H1 (cell line): Measurements from ENCODE around the gene PPARA. TPM values are rescaled to one million over a fixed set of nuclear protein-coding genes. Genes with fewer than 3 reads are reported as not detected.

Experiments
- CTCF ChIA-PET: fragments of 300-600 bp; sonication (Branson Sonifier 250); formaldehyde crosslinking; loops from one replicate; lab custom pipeline; 2021; ENCODE audit not compliant: partially characterized antibody; lab: Charles Lee
- POLR2A ChIA-PET: fragments of 300-600 bp; sonication (Branson Sonifier 250); formaldehyde crosslinking; loops from one replicate; lab custom pipeline; 2021; ENCODE audit warnings: inconsistent platforms; ENCODE audit not compliant: partially characterized antibody; lab: Charles Lee
- DNase-seq, 2 experiments: peaks; one replicate each; pipeline versions ENCODE4 v3.0.0 to v3.0.0-alpha.2; 2010 to 2022; ENCODE audit warnings: low spot score in 2 of 2, low read depth in 1 of 2, mixed read lengths in 1 of 2
- FAIRE-seq: peaks from 2 replicates; lab custom pipeline; 2011; peaks lifted over from hg19 to GRCh38; lab: Jason Lieb, UNC
- H2AFZ ChIP-seq: 2 replicates; pipeline ENCODE4 v1.8.1; 2012; ENCODE audit warnings: low read length, inconsistent platforms
- H2AK5ac ChIP-seq: 2 replicates; pipeline ENCODE4 v1.6.1; 2013; ENCODE audit warnings: low read depth, low read length
- H2BK120ac ChIP-seq: replicated peaks from 2 replicates; pipeline ENCODE3; 2013; ENCODE audit warnings: low read depth, low read length, inconsistent platforms
- H2BK12ac ChIP-seq: 2 replicates; pipeline ENCODE4 v1.6.1; 2013; ENCODE audit warnings: low read depth, low read length
- H2BK15ac ChIP-seq: 2 replicates; pipeline ENCODE4 v1.6.1; 2013; ENCODE audit warnings: low read length
- H2BK20ac ChIP-seq: 2 replicates; pipeline ENCODE4 v1.6.1; 2013; ENCODE audit warnings: low read length
- H2BK5ac ChIP-seq: 2 replicates; pipeline ENCODE4 v1.6.1; 2013; ENCODE audit warnings: low read depth, low read length
- H3K14ac ChIP-seq: 2 replicates; pipeline ENCODE4 v1.6.1; 2013; ENCODE audit warnings: inconsistent platforms; ENCODE audit not compliant: insufficient read length
- H3K18ac ChIP-seq: 2 replicates; pipeline ENCODE4 v1.6.1; 2013; ENCODE audit warnings: low read length; ENCODE audit errors: extremely low read depth
- H3K23ac ChIP-seq: 2 replicates; pipeline ENCODE4 v1.6.1; 2013; ENCODE audit warnings: inconsistent platforms; ENCODE audit not compliant: insufficient read length
- H3K23me2 ChIP-seq: 2 replicates; pipeline ENCODE4 v1.6.1; 2013; ENCODE audit warnings: low read depth, low read length
- H3K27ac ChIP-seq: 2 replicates; pipeline ENCODE4 v1.6.1; 2011; ENCODE audit warnings: low read depth, low read length, inconsistent platforms
- H3K27me3 ChIP-seq, 4 experiments: replicated peaks in 1 of 4; 1 replicate in 1 of 4; 2 replicates in 3 of 4; pipeline versions ENCODE4 v1.6.1 to v1.8.1; 2011 to 2013; ENCODE audit warnings: low read length in 3 of 4, mild to moderate bottlenecking in 3 of 4, inconsistent platforms in 2 of 4, mixed read lengths in 2 of 4, moderate library complexity in 1 of 4; ENCODE audit not compliant: control insufficient read depth in 3 of 4, insufficient read depth in 3 of 4; ENCODE audit errors: extremely low read depth in 1 of 4
- H3K36me3 ChIP-seq, 4 experiments: 2 replicates each; pipeline versions ENCODE4 v1.6.1 to v1.8.1; 2011 to 2013; ENCODE audit warnings: mild to moderate bottlenecking in 4 of 4, low read length in 3 of 4, moderate library complexity in 2 of 4, control low read depth in 1 of 4, inconsistent platforms in 1 of 4; ENCODE audit not compliant: insufficient read depth in 4 of 4, control insufficient read depth in 2 of 4
- H3K4ac ChIP-seq: replicated peaks from 2 replicates; pipeline ENCODE3; 2013; ENCODE audit warnings: low read length, low read depth, mixed read lengths, inconsistent platforms; ENCODE audit not compliant: insufficient read length
- H3K4me1 ChIP-seq, 4 experiments: replicated peaks in 1 of 4; 1 replicate in 1 of 4; 2 replicates in 3 of 4; pipeline versions ENCODE4 v1.6.1 to v1.8.1; 2011 to 2013; ENCODE audit warnings: low read length in 3 of 4, inconsistent platforms in 2 of 4, mixed read lengths in 1 of 4; ENCODE audit not compliant: insufficient read depth in 4 of 4, control insufficient read depth in 3 of 4
- H3K4me2 ChIP-seq, 2 experiments: 2 replicates each; pipeline versions ENCODE4 v1.6.1 to v1.8.1; 2011 to 2013; ENCODE audit warnings: low read depth in 2 of 2, low read length in 2 of 2, control low read depth in 1 of 2, inconsistent platforms in 1 of 2, mild to moderate bottlenecking in 1 of 2; ENCODE audit not compliant: insufficient read depth in 1 of 2
- H3K4me3 ChIP-seq, 4 experiments: fragments of 200-600, 300-600 bp in 1 of 4; sonication (generic), shearing (Covaris generic), sonication (Bioruptor Twin) in 1 of 4; 2 replicates each; pipeline versions ENCODE4 v1.5.1 to v1.8.1; 2011 to 2016; ENCODE audit warnings: low read length in 4 of 4, low read depth in 3 of 4, control low read depth in 2 of 4, inconsistent platforms in 2 of 4, mild to moderate bottlenecking in 2 of 4, mixed read lengths in 1 of 4, moderate library complexity in 1 of 4; ENCODE audit not compliant: insufficient read depth in 2 of 4; ENCODE audit errors: extremely low read depth in 1 of 4
- H3K56ac ChIP-seq: replicated peaks from 2 replicates; pipeline ENCODE3; 2013; ENCODE audit warnings: low read depth, mild to moderate bottlenecking, mixed read lengths, low read length, inconsistent platforms; ENCODE audit not compliant: insufficient read length
- H3K79me1 ChIP-seq: 2 replicates; pipeline ENCODE4 v1.6.1; 2013; ENCODE audit warnings: low read depth, low read length, control low read depth
- H3K79me2 ChIP-seq, 2 experiments: 2 replicates each; pipeline versions ENCODE4 v1.6.1 to v1.8.1; 2012 to 2013; ENCODE audit warnings: low read length in 2 of 2, mild to moderate bottlenecking in 2 of 2, inconsistent platforms in 1 of 2; ENCODE audit not compliant: insufficient read depth in 2 of 2, control insufficient read depth in 1 of 2
- H3K9ac ChIP-seq, 4 experiments: replicated peaks in 1 of 4; 1 replicate in 1 of 4; 2 replicates in 3 of 4; pipeline versions ENCODE4 v1.6.1 to v1.8.1; 2011 to 2013; ENCODE audit warnings: low read depth in 3 of 4, low read length in 3 of 4, control low read depth in 2 of 4, mild to moderate bottlenecking in 2 of 4, moderate library complexity in 2 of 4, inconsistent platforms in 1 of 4; ENCODE audit errors: extremely low read depth in 1 of 4
- H3K9me3 ChIP-seq, 2 experiments: 2 replicates each; pipeline versions ENCODE4 v1.6.1 to v1.8.1; 2012 to 2013; ENCODE audit warnings: mild to moderate bottlenecking in 2 of 2, moderate library complexity in 2 of 2, control low read depth in 1 of 2, inconsistent platforms in 1 of 2, low read depth in 1 of 2, low read length in 1 of 2, mixed read lengths in 1 of 2; ENCODE audit not compliant: insufficient read depth in 2 of 2
- H4K20me1 ChIP-seq, 2 experiments: replicated peaks in 1 of 2; 2 replicates each; pipeline versions ENCODE3 to v1.8.1; 2011 to 2013; ENCODE audit warnings: inconsistent platforms in 2 of 2, low read length in 2 of 2, mild to moderate bottlenecking in 1 of 2; ENCODE audit not compliant: insufficient read depth in 2 of 2, control insufficient read depth in 1 of 2
- H4K5ac ChIP-seq: 2 replicates; pipeline ENCODE4 v1.6.1; 2013; ENCODE audit warnings: low read length, low read depth, mixed read lengths, inconsistent platforms; ENCODE audit not compliant: insufficient read length
- H4K8ac ChIP-seq: 2 replicates; pipeline ENCODE4 v1.8.0; 2013; ENCODE audit warnings: mild to moderate bottlenecking, moderate library complexity, low read length, inconsistent platforms; ENCODE audit not compliant: insufficient read depth; ENCODE audit errors: extremely low read depth
- H4K91ac ChIP-seq: replicated peaks from 2 replicates; pipeline ENCODE3; 2013; ENCODE audit warnings: low read length, mixed read lengths, inconsistent platforms; ENCODE audit not compliant: insufficient read length
- ASH2L ChIP-seq: fragments of 200-600, 300-600 bp; sonication (generic); IDR thresholded peaks from one replicate; pipeline ENCODE4 v1.7.1; 2017; ENCODE audit warnings: low read length
- ATF2 ChIP-seq: IDR thresholded peaks from 2 replicates; pipeline ENCODE4 v1.6.1; 2012; ENCODE audit warnings: low read length, inconsistent platforms
- CBX8 ChIP-seq: fragments of 300-800, 300-1000 bp; sonication (generic); IDR thresholded peaks from 2 replicates; pipeline ENCODE4 v1.7.1; 2016; ENCODE audit warnings: low read depth, low read length, borderline replicate concordance
- EGR1 ChIP-seq: IDR thresholded peaks from 2 replicates; pipeline ENCODE4 v1.6.1; 2011; ENCODE audit warnings: low read depth, low read length, borderline replicate concordance
- FOSL1 ChIP-seq: IDR thresholded peaks from 2 replicates; pipeline ENCODE4 v1.6.1; 2011; ENCODE audit warnings: mild to moderate bottlenecking, low read depth, low read length, moderate library complexity; ENCODE audit not compliant: insufficient read depth
- PHF8 ChIP-seq: fragments of 200-600 bp; sonication (generic); conservative IDR thresholded peaks from 2 replicates; pipeline ENCODE4 v1.7.1; 2012; ENCODE audit warnings: low read depth, mild to moderate bottlenecking, inconsistent platforms, low read length, moderate library complexity
- POLR2A ChIP-seq, 2 experiments: IDR thresholded peaks; 1 replicate in 1 of 2; 2 replicates in 1 of 2; pipeline ENCODE4 v1.6.1; 2011; ENCODE audit warnings: low read depth in 2 of 2, low read length in 2 of 2, mild to moderate bottlenecking in 2 of 2; ENCODE audit errors: control extremely low read depth in 1 of 2
- RBBP5 ChIP-seq: IDR thresholded peaks from 2 replicates; pipeline ENCODE4 v1.7.1; 2012; ENCODE audit warnings: low read depth, mild to moderate bottlenecking, inconsistent platforms, low read length, moderate library complexity, borderline replicate concordance
- RFX5 ChIP-seq: IDR thresholded peaks from 2 replicates; pipeline ENCODE4 v1.6.1; 2011; ENCODE audit warnings: low read depth, low read length, improper control_type of control experiment, borderline replicate concordance
- RNF2 ChIP-seq: fragments of 200-900, 300-1000 bp; sonication (generic); IDR thresholded peaks from 2 replicates; pipeline ENCODE4 v1.7.1; 2016; ENCODE audit warnings: borderline replicate concordance, low read depth, mild to moderate bottlenecking, antibody characterized with exemption, low read length; ENCODE audit not compliant: poor library complexity, severe bottlenecking; ENCODE audit errors: missing control alignments
- SP4 ChIP-seq: IDR thresholded peaks from 2 replicates; pipeline ENCODE4 v1.6.1; 2012; ENCODE audit warnings: low read length, inconsistent platforms
- TCF12 ChIP-seq: IDR thresholded peaks from 2 replicates; pipeline ENCODE4 v1.6.1; 2011; ENCODE audit warnings: low read depth, mild to moderate bottlenecking, low read length
- WGBS, 2 experiments: shearing (Covaris generic) in 1 of 2; methylation state at CpG; one replicate each; pipeline versions ENCODE4 v1.1.6 to v1.1.7; 2013 to 2015; ENCODE audit warnings: low lambda C conversion rate in 2 of 2, mixed read lengths in 2 of 2, inconsistent platforms in 1 of 2, low coverage in 1 of 2, missing lambda C conversion rate in 1 of 2; ENCODE audit not compliant: insufficient replicate concordance in 2 of 2, insufficient coverage in 1 of 2, insufficient read length in 1 of 2; ENCODE audit errors: extremely low coverage in 1 of 2, missing lambda C conversion rate in 1 of 2; 5-methylcytosine and 5-hydroxymethylcytosine counted together
- polyA plus RNA-seq, 7 experiments: library from polyadenylated mRNA; depleted of rRNA in 3 of 7; stranded (reverse) in 5 of 7; unstranded in 2 of 7; fragments of >200 nt in 5 of 7; fragments of 200-250 nt in 2 of 7; gene quantifications; 1 replicate in 5 of 7; 2 replicates in 1 of 7; 4 replicates in 1 of 7; pipeline versions ENCODE4 v1.2.1 to v1.2.3, GENCODE V29; 2011 to 2013; ENCODE audit warnings: missing spikeins in 2 of 7, mixed read lengths in 2 of 7
- total RNA-seq: library from RNA; stranded (reverse); fragmentation: NEBNext Ultra II Directional; extraction: Animal tissue kit (Norgen Biotek cat#: 25700); gene quantifications from 2 replicates; pipeline ENCODE4 v1.2.1, GENCODE V29; 2021
- TF ChIP-seq, protein P1 (sequence below): IDR thresholded peaks from 2 replicates; pipeline ENCODE4 v1.6.1; 2011; ENCODE audit warnings: low read depth, mild to moderate bottlenecking, low read length; ENCODE audit not compliant: insufficient read depth

Gene PPARA
- total and polyA plus RNA-seq, 2 of the 8 experiments (the other 6 are each of a cell fraction or from before 2014, with no cell fraction given): 3.1 to 8.2 TPM

- H3K4me2 ChIP-seq: no peak overlapping the region
- H3K18ac ChIP-seq: no peak overlapping the region
- no peak overlapping the region for H3K27ac ChIP-seq
- H2AFZ ChIP-seq: no peak overlapping the region
- no peak overlapping the region for H2BK12ac ChIP-seq
- H3K79me2 ChIP-seq: no peaks in the 10 kb centered on the region
- DNase-seq (no peak), FAIRE-seq (no peak)
- no peak overlapping the region for H4K91ac ChIP-seq
- ChIA-PET POLR2A (no interaction called here), CTCF (no interaction called here)
- 97% methylated on average over 24 of the region's 29 CpGs; no CpG with 5 or more reads in 1 of the 2 experiments for WGBS, 2 experiments
- H3K4ac ChIP-seq: no peak overlapping the region
- no peak overlapping the region for H2AK5ac ChIP-seq
- no peaks in the 10 kb centered on the region for H3K4me1 ChIP-seq
- H3K56ac ChIP-seq: no peak overlapping the region
- no peaks in the 10 kb centered on the region for H3K27me3 ChIP-seq
- H3K23ac ChIP-seq: no peak overlapping the region
- no peak overlapping the region for H2BK20ac ChIP-seq
- H3K23me2 ChIP-seq: no peaks in the 10 kb centered on the region
- no peak overlapping the region for H3K9ac ChIP-seq
- peaks cover 2 to 10% of the 10 kb centered on the region in 2 experiments; a peak in 3 of 4 replicates for H3K9me3 ChIP-seq
- H3K14ac ChIP-seq: no peak overlapping the region
- H2BK120ac ChIP-seq: no peak overlapping the region
- H4K5ac ChIP-seq: no peak overlapping the region
- H3K4me3 ChIP-seq: no peak overlapping the region
- no peaks in the 10 kb centered on the region for H3K79me1 ChIP-seq
- H4K8ac ChIP-seq: no peak overlapping the region
- H4K20me1 ChIP-seq: no peaks in the 10 kb centered on the region
- H3K36me3 ChIP-seq: no peaks in the 10 kb centered on the region
- no peak overlapping the region for H2BK5ac ChIP-seq
- no peak overlapping the region for H2BK15ac ChIP-seq
- TF ChIP-seq POLR2A (IDR thresholded peaks at IDR 0.05; ENCODE audit: control extremely low read depth in 1 of 2, low read depth in 2 of 2, low read length in 2 of 2) (no peak), RBBP5 (no peak), ASH2L (no peak), RFX5 (no peak), ATF2 (no peak), TCF12 (no peak), EGR1 (no peak), FOSL1 (no peak), PHF8 (no peak), RNF2 (no peak), SP4 (no peak), CBX8 (no peak)
- TF ChIP-seq, protein P1, sequence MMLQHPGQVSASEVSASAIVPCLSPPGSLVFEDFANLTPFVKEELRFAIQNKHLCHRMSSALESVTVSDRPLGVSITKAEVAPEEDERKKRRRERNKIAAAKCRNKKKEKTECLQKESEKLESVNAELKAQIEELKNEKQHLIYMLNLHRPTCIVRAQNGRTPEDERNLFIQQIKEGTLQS: no peak
These were observed 63.8 kb downstream of the PPARA start for GRCh38 chr22:46214149-46214548.
